Central memory CD4-positive, alpha-beta T cell (primary cell): ENCODE measurements around the gene CCDC3.
"Not testable (repeated sequence)": the region's sequence is repeated elsewhere in the genome, so short reads cannot be mapped to it uniquely, and the experiment has no call there.

ENCODE experiments used
- DNase-seq: peaks from one replicate; pipeline ENCODE4 v3.0.0; 2022

Gene CCDC3

GRCh38 chr10:12999849-13000248 is 1.7 kb downstream of the CCDC3 start:
- DNase-seq = no peak

- DNase-seq = no peak
These were observed 6.1 kb downstream of the CCDC3 start for GRCh38 chr10:12995425-12995861.

GRCh38 chr10:12993595-12993994 is 7.9 kb downstream of the CCDC3 start:
- DNase-seq = no peak

GRCh38 chr10:12985347-12985746 is 16.2 kb downstream of the CCDC3 start:
- DNase-seq = no peak

- no peak for DNase-seq
These were observed 17.3 kb downstream of the CCDC3 start for GRCh38 chr10:12984165-12984747.

GRCh38 chr10:12983568-12983967 is 17.9 kb downstream of the CCDC3 start:
- DNase-seq = not testable (repeated sequence)

GRCh38 chr10:12981570-12981969 is 19.9 kb downstream of the CCDC3 start:
- no peak for DNase-seq

GRCh38 chr10:12980713-12981306 is 20.7 kb downstream of the CCDC3 start:
- no peak for DNase-seq

GRCh38 chr10:12980102-12980661 is 21.3 kb downstream of the CCDC3 start:
- DNase-seq = no peak

- no peak for DNase-seq
These were observed 22.6 kb downstream of the CCDC3 start for GRCh38 chr10:12978891-12979290.

GRCh38 chr10:12975906-12976305 is 25.6 kb downstream of the CCDC3 start:
- no peak for DNase-seq

- no peak for DNase-seq
These were observed 26.2 kb downstream of the CCDC3 start for GRCh38 chr10:12975266-12975665.

GRCh38 chr10:12974491-12975199 is 26.9 kb downstream of the CCDC3 start:
- no peak for DNase-seq

- DNase-seq = no peak
These were observed 27.4 kb downstream of the CCDC3 start for GRCh38 chr10:12974078-12974477.

- no peak for DNase-seq
These were observed 28.3 kb downstream of the CCDC3 start for GRCh38 chr10:12973149-12973718.

GRCh38 chr10:12972146-12972545 is 29.4 kb downstream of the CCDC3 start:
- no peak for DNase-seq

- no peak for DNase-seq
These were observed 30.3 kb downstream of the CCDC3 start for GRCh38 chr10:12971001-12971788.

GRCh38 chr10:12969951-12970350 is 31.6 kb downstream of the CCDC3 start:
- DNase-seq = no peak

- no peak for DNase-seq
These were observed 35.4 kb downstream of the CCDC3 start for GRCh38 chr10:12966067-12966466.

GRCh38 chr10:12965571-12965970 is 35.9 kb downstream of the CCDC3 start:
- DNase-seq = no peak

GRCh38 chr10:12962556-12962955 is 39.0 kb downstream of the CCDC3 start:
- no peak for DNase-seq

- no peak for DNase-seq
These were observed 39.9 kb downstream of the CCDC3 start for GRCh38 chr10:12961416-12962205.
